ENCODE data around the gene GLI3.

- no peak for TF ChIP-seq CTCF (IDR thresholded peaks at IDR 0.05)
- no peak for TF ChIP-seq POLR2A (IDR thresholded peaks at IDR 0.05)
These were observed 159.5 kb downstream of the GLI3 start for GRCh38 chr7:42077271-42078135.
